ENCODE data around the gene CYBC1.

DNA sequence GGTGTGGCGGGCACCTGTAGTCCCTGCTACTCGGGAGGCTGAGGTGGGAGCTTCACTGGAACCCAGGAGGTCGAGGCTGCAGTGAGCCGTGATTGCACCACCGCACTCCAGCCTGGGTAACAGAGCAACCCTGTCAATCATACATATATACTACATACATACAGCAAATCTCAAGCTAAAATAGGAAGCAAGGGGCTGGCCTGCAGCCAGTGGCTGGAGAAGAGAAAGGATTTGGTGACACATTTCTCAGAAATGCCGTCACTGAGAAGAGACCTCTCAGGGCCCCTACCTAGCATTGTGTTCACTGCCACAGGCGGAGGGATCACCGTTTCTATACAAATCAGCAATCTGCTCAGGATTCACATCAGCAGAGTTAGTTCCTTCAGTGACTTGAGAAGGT, 24.9 kb upstream of the CYBC1 start:
- TF ChIP-seq, protein P1, sequence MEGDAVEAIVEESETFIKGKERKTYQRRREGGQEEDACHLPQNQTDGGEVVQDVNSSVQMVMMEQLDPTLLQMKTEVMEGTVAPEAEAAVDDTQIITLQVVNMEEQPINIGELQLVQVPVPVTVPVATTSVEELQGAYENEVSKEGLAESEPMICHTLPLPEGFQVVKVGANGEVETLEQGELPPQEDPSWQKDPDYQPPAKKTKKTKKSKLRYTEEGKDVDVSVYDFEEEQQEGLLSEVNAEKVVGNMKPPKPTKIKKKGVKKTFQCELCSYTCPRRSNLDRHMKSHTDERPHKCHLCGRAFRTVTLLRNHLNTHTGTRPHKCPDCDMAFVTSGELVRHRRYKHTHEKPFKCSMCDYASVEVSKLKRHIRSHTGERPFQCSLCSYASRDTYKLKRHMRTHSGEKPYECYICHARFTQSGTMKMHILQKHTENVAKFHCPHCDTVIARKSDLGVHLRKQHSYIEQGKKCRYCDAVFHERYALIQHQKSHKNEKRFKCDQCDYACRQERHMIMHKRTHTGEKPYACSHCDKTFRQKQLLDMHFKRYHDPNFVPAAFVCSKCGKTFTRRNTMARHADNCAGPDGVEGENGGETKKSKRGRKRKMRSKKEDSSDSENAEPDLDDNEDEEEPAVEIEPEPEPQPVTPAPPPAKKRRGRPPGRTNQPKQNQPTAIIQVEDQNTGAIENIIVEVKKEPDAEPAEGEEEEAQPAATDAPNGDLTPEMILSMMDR (conservative IDR thresholded peaks at IDR 0.05; ENCODE audit: low read length), result no peak
- no peak for TF ChIP-seq EZH2phosphoT487 (IDR thresholded peaks at IDR 0.05; ENCODE audit: borderline replicate concordance)
